WTC11 (cell line): ENCODE data around the gene SLC34A1. TPM values are rescaled to one million over a fixed set of nuclear protein-coding genes. Genes with fewer than 3 reads are reported as not detected.
A peak's percentile ranks its signal among the peaks of the same experiment; 100 is the strongest.

Source experiments
- ATAC-seq: fragments of 200-7000 bp; cut with Tn5 transposase; 2 replicates; pipeline ENCODE4 v1.10.0; 2021; ENCODE audit warnings: mild to moderate bottlenecking, moderate library complexity
- CTCF ChIA-PET: fragments of 300-600 bp; sonication (Branson Sonifier 250); formaldehyde crosslinking; loops from one replicate; lab custom pipeline; 2021; ENCODE audit warnings: antibody characterized with exemption; lab: Charles Lee
- POLR2A ChIA-PET: fragments of 350-600 bp; sonication (Branson Sonifier 250); formaldehyde crosslinking; loops from one replicate; lab custom pipeline; 2021; ENCODE audit warnings: antibody characterized with exemption; lab: Charles Lee
- DNase-seq: peaks from one replicate; pipeline ENCODE4 v3.0.0; 2021; ENCODE audit warnings: low spot score
- H3K27ac Mint-ChIP-seq: 2 replicates; pipeline ENCODE4 v1.8.0; 2021; ENCODE audit warnings: mixed read lengths
- H3K27me3 Mint-ChIP-seq: 2 replicates; pipeline ENCODE4 v1.8.0; 2021; ENCODE audit warnings: low read depth, mild to moderate bottlenecking, moderate library complexity, mixed read lengths
- H3K36me3 Mint-ChIP-seq: 2 replicates; pipeline ENCODE4 v1.8.0; 2021; ENCODE audit warnings: mixed read lengths
- H3K4me1 Mint-ChIP-seq: 2 replicates; pipeline ENCODE4 v1.8.0; 2022; ENCODE audit warnings: mixed read lengths
- H3K4me3 Mint-ChIP-seq: 2 replicates; pipeline ENCODE4 v1.8.0; 2021; ENCODE audit warnings: mild to moderate bottlenecking, moderate library complexity, mixed read lengths
- H3K9me3 Mint-ChIP-seq: 2 replicates; pipeline ENCODE4 v1.8.0; 2021; ENCODE audit warnings: mixed read lengths
- CREM ChIP-seq: sonication (generic); formaldehyde crosslinking; IDR thresholded peaks from 2 replicates; pipeline ENCODE4 v1.8.1; 2022; ENCODE audit warnings: mild to moderate bottlenecking, missing genetic modification reagents, moderate library complexity
- E2F5 ChIP-seq: sonication (generic); formaldehyde crosslinking; IDR thresholded peaks from 2 replicates; pipeline ENCODE4 v1.8.1; 2022; ENCODE audit warnings: mild to moderate bottlenecking, moderate library complexity, missing genetic modification reagents
- ELF4 ChIP-seq: sonication (generic); formaldehyde crosslinking; IDR thresholded peaks from 2 replicates; pipeline ENCODE4 v1.8.1; 2022; ENCODE audit warnings: low read depth, mild to moderate bottlenecking, moderate library complexity, missing genetic modification reagents
- IRF2 ChIP-seq: sonication (generic); formaldehyde crosslinking; IDR thresholded peaks from 2 replicates; pipeline ENCODE4 v1.8.0; 2022; ENCODE audit warnings: low read depth, missing genetic modification reagents, borderline replicate concordance
- JAZF1 ChIP-seq: fragments of 250-450 bp; sonication (Bioruptor Pico); IDR thresholded peaks from 2 replicates; pipeline ENCODE4 v1.9.0; 2021; ENCODE audit warnings: moderate library complexity, mild to moderate bottlenecking, inconsistent platforms
- MLX ChIP-seq: sonication (generic); formaldehyde crosslinking; IDR thresholded peaks from 2 replicates; pipeline ENCODE4 v1.8.1; 2023; ENCODE audit warnings: mild to moderate bottlenecking, missing genetic modification reagents, moderate library complexity
- NR3C1 ChIP-seq: sonication (generic); formaldehyde crosslinking; conservative IDR thresholded peaks from 2 replicates; pipeline ENCODE4 v1.8.1; 2023; ENCODE audit warnings: low read depth, mild to moderate bottlenecking, missing genetic modification reagents
- PRDM15 ChIP-seq: sonication (generic); formaldehyde crosslinking; IDR thresholded peaks from 2 replicates; pipeline ENCODE4 v1.8.0; 2022; ENCODE audit warnings: missing genetic modification reagents
- PRRX2 ChIP-seq: fragments of 250-450 bp; sonication (Bioruptor Pico); IDR thresholded peaks from 2 replicates; pipeline ENCODE4 v1.8.0; 2021; ENCODE audit warnings: mild to moderate bottlenecking
- ZNF263 ChIP-seq: sonication (generic); formaldehyde crosslinking; IDR thresholded peaks from 2 replicates; pipeline ENCODE4 v1.8.1; 2022; ENCODE audit warnings: low read depth, mild to moderate bottlenecking, moderate library complexity, missing genetic modification reagents
- ZNF281 ChIP-seq: sonication (generic); formaldehyde crosslinking; IDR thresholded peaks from 2 replicates; pipeline ENCODE4 v1.8.0; 2023; ENCODE audit warnings: mild to moderate bottlenecking, missing genetic modification reagents
- ZNF317 ChIP-seq: sonication (generic); formaldehyde crosslinking; IDR thresholded peaks from 2 replicates; pipeline ENCODE4 v1.8.1; 2023; ENCODE audit warnings: low read depth, mild to moderate bottlenecking, moderate library complexity, missing genetic modification reagents, borderline replicate concordance
- ZNF396 ChIP-seq: fragments of 250-450 bp; sonication (Bioruptor Pico); IDR thresholded peaks from 2 replicates; pipeline ENCODE4 v1.8.0; 2021; ENCODE audit warnings: mild to moderate bottlenecking, moderate library complexity, borderline replicate concordance
- ZNF416 ChIP-seq: fragments of 250-450 bp; sonication (Bioruptor Pico); IDR thresholded peaks from 2 replicates; pipeline ENCODE4 v1.9.0; 2021; ENCODE audit warnings: mild to moderate bottlenecking, inconsistent platforms
- total RNA-seq: library from RNA; stranded (reverse); gene quantifications from 3 replicates; pipeline ENCODE4 v1.2.3, GENCODE V29; 2021

The SLC34A1 gene
- total RNA-seq, 1 experiment from 2014 or later = not detected

GRCh38 chr5:177397875-177398390 is 13.7 kb downstream of the SLC34A1 start:
- DNase-seq = no peak
- Mint-ChIP-seq H3K9me3 (no peaks in the 10 kb centered on the region), H3K4me3 (no peak overlapping the region), H3K36me3 (no peaks in the 10 kb centered on the region), H3K4me1 (peaks cover 30% of the 10 kb centered on the region), H3K27ac (no peak overlapping the region), H3K27me3 (peaks cover 26% of the 10 kb centered on the region)
- ATAC-seq = no peak
- no peak for TF ChIP-seq IRF2
- TF ChIP-seq ELF4 (CRISPR knock-in tag) = no peak
- no peak for TF ChIP-seq ZNF281 (CRISPR knock-in tag)
- ChIA-PET POLR2A (no interaction called here), CTCF (interaction anchor here (1.0 to 1.9 kb wide), 3 partner anchors 27 to 88 kb away, joined by 4 to 7 read pairs (median 5); no protein-coding TSS in a partner anchor)

- POLR2A ChIA-PET = no interaction called here
- Mint-ChIP-seq H3K36me3 (no peaks in the 10 kb centered on the region), H3K9me3 (no peaks in the 10 kb centered on the region), H3K4me1 (peaks cover 21% of the 10 kb centered on the region), H3K27me3 (peaks cover 47% of the 10 kb centered on the region), H3K27ac (no peak within 1 kb of the TSS), H3K4me3 (0 out of 2 replicates have a peak within 1 kb of the TSS, but pooled peaks have one; percentile 24)
- CTCF ChIA-PET = interaction anchor here (1.0 to 7.9 kb wide), 6 partner anchors 10 to 91 kb away, joined by 3 to 202 read pairs (median 75); partner anchors contain the start of gene GRK6
- TF ChIP-seq JAZF1 (CRISPR knock-in tag) = no peak
- TF ChIP-seq E2F5 (CRISPR knock-in tag) = no peak
- no peak for TF ChIP-seq PRDM15 (CRISPR knock-in tag)
- TF ChIP-seq PRRX2 (CRISPR knock-in tag) = no peak
- TF ChIP-seq CREM (CRISPR knock-in tag) = no peak
- TF ChIP-seq NR3C1 (CRISPR knock-in tag) = no peak
- TF ChIP-seq ZNF416 = no peak
- TF ChIP-seq ZNF263 (CRISPR knock-in tag) = no peak
- no peak for TF ChIP-seq ZNF317 (CRISPR knock-in tag)
- no peak for TF ChIP-seq ZNF396 (CRISPR knock-in tag)
- no peak for TF ChIP-seq MLX
- DNase-seq (peak; percentile 61), ATAC-seq (no peak)
These were observed 16.0 kb downstream of the SLC34A1 start, which contains the start of gene PFN3 for GRCh38 chr5:177399997-177400868. PFN3 (minus strand) TSS chr5:177400661; CDS start chr5:177400576, 85 bp downstream.
